Pons (tissue), 1 donor: ENCODE measurements around the gene PTPRM.
"Not testable (repeated sequence)": the region's sequence is repeated elsewhere in the genome, so short reads cannot be mapped to it uniquely, and the experiment has no call there.

Experiments used
- DNase-seq: peaks from one replicate; pipeline ENCODE4 v3.0.0-alpha.2; 2016; ENCODE audit warnings: low spot score

Gene PTPRM

GRCh38 chr18:8050616-8051329, 483.7 kb downstream of the PTPRM start:
- DNase-seq: no peak

DNA sequence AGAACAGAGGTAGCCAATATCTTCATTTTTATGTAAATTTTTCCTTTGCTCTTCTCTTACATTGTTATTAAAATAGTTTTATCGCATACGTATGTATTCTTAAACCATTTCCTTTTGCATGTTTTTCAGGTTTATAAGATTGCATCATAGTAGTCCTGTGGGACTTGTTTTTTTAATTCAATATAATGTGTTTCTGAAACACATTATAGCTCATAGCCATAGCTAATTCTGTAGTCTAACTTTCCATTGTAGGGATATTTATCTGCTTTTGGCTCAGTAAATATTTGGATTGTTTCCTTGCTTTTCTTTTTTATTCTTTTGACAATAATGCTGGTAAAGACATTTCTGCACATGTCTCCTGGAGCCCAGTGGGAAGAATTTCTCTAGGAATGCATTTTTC, 484.3 kb downstream of the PTPRM start:
- no peak for DNase-seq

DNA sequence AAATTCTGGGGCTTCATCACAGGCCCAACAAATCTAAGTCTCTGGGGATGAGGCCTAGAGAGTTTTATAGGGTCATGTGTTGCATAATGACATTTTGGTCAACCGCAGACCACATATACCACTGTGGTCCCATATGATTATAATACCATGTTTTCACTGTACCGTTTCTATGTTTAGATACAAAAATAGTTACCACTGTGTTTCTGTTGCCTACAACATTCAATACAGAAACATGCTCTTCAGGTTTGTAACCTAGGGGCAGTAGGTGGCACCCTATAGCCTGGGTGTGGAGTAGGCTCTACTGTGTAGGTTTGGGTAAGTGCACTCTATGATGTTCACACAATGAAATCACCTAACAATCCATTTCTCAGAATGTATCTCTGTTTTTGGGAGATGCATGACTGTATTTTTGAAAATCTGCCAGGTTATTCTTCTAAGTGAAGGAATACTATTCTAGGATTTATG, 485.2 kb downstream of the PTPRM start:
- DNase-seq: no peak

GRCh38 chr18:8056723-8057122, 489.6 kb downstream of the PTPRM start:
- no peak for DNase-seq

DNA sequence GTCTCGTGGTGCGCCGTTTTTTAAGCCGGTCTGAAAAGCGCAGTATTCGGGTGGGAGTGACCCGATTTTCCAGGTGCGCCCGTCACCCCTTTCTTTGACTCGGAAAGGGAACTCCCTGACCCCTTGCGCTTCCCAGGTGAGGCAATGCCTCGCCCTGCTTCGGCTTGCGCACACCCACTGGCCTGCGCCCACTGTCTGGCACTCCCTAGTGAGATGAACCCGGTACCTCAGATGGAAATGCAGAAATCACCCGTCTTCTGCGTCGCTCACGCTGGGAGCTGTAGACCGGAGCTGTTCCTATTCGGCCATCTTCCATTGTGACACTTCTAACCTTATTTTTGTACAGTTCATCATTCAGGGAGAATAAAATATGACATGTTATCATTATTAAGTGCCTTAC, 496.0 kb downstream of the PTPRM start:
- DNase-seq: not testable (repeated sequence)

- DNase-seq: no peak
Observed at GRCh38 chr18:8063733-8064132, 496.6 kb downstream of the PTPRM start.

- no peak for DNase-seq
Observed at GRCh38 chr18:8065284-8065683, 498.2 kb downstream of the PTPRM start.

GRCh38 chr18:8065773-8066172, 498.7 kb downstream of the PTPRM start:
- no peak for DNase-seq

DNA sequence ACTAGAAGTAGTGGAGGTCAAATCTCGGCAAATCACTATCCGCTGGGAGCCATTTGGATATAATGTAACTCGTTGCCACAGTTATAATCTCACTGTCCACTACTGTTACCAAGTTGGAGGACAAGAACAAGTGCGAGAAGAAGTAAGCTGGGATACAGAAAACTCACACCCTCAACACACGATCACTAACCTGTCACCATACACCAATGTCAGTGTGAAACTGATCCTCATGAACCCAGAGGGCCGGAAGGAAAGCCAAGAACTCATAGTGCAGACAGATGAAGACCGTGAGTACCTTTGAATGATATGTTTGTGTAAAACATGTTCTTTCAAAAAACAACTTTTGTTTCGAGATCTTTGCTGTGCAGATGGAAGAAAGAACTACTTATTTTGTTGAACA, 502.6 kb downstream of the PTPRM start:
- no peak for DNase-seq

DNA sequence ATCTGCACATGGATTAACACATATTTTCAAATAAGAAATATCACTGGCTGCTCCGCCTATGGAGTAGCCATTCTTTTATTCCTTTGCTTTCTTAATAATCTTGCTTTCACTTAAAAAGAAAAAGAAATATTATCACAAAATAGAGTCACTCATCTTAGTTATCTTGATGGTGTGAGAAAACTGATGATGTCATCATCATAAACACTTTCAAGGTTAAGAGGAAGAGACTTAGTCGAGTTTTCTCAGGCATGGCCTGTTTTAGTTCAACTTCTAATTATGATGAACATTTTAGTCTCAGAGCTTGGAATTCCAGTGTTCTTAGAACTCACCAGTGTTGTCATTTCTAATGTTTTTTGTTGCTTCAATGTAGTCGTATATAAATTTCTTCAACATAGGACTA, 506.1 kb downstream of the PTPRM start:
- no peak for DNase-seq

- no peak for DNase-seq
Observed at GRCh38 chr18:8080092-8080491, 513.0 kb downstream of the PTPRM start.

- DNase-seq: no peak
Observed at GRCh38 chr18:8081267-8081666, 514.2 kb downstream of the PTPRM start.

DNA sequence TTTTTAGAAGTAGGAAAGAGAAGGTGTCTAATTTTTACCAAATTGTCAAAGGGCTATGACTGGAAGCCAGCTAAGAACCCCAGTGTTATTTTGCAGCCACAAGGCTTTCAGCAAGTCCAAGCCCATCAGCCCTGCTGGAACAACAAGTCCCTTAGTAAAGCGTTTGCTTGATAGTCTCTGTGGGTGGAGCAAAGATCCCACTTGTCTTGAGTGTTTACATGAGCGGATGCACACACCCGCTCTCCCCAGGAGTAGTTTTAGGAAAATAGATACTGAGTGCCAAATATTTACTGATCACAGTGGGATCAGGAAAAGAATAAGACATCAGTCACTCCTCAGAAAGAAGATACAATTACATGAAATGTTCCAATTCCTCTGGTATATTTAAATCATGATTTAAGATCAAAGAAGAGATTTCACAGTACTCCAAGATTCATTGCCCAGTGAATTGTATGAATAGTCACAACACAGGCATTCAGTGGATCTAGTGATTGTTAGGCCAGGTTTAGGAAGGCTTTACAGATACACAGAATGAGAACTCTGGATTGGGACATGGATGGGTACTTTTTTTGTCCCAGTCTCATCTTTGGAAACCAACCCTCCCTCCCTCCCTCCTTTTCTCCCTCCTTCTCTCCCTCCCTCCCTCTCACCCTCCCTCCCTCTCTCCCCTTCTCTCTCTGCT, 514.9 kb downstream of the PTPRM start:
- peak; percentile 4 for DNase-seq

- peak; percentile 42 for DNase-seq
Observed at GRCh38 chr18:8084160-8084559, 517.0 kb downstream of the PTPRM start.

- DNase-seq: no peak
Observed at GRCh38 chr18:8088626-8089025, 521.5 kb downstream of the PTPRM start.

DNA sequence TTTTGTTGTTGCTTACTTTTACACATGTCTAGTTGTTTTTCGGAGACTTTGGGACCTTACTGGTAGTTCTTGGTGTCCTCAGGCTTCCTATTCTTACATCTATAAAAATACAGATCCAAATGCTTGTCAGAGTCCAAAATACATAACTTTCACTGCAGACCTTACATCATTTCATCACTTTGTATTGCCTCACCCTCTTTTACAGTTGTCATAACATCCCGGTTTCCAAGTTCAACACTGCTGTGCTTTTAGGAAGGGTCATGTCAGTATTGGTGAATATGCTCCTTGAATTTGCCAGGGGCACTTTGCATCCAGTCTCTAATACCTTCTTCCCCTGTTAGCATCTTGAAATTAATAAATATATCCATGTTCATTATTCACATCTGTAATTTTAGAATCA, 523.9 kb downstream of the PTPRM start:
- DNase-seq: no peak

DNA sequence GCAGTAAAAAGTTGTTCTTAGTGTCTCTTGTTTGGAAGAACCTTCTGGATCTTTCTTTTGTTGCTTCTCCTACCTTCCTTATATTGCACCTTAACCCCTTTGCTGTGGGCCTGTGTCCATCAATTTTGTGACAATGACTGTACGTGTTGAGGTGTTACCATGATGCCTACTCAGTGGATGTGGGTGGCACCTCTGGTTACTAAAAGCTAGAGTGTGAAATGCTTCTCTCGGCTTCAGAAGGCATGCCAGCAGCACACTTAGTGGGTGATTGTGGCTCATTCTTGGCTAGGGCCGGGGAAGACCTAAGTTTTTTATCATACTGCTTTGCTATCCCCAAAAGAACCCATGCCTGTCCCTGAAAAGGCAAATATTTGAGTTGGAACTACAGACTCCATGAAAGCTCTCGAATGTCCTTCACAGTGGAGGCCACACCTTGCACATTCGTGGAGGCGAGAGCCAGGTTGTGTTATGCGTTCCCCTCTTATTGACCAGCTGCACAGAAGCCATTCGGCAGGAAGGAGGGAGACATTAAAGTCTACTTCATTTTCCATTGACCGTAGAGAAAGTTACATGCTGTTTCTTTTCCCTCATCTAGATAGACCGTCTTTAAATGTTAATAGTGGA, 528.9 kb downstream of the PTPRM start:
- no peak for DNase-seq

- no peak for DNase-seq
Observed at GRCh38 chr18:8097399-8097798, 530.3 kb downstream of the PTPRM start.

GRCh38 chr18:8097927-8098326, 530.8 kb downstream of the PTPRM start:
- DNase-seq: no peak

- no peak for DNase-seq
Observed at GRCh38 chr18:8106603-8107002, 539.5 kb downstream of the PTPRM start.

DNA sequence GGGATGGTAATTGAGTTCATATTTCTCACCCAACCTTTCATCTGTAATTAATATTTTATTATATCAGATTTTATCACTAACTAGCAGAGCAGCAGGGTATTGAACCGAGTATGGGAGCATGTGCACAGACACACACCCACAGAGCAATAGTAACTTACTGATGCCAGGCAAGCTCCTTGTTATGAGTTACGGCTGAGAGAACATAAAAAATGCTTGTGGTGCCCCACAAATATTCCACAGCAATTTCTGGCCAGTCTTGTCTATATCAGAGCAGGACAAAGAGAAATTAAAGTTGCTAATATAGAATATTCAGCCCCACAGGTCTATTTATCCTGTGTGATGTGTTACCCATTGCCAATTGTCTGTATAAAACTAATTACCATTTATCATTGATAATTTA, 540.3 kb downstream of the PTPRM start:
- no peak for DNase-seq

GRCh38 chr18:8114480-8114879, 547.4 kb downstream of the PTPRM start:
- no peak for DNase-seq

- no peak for DNase-seq
Observed at GRCh38 chr18:8116341-8117005, 549.4 kb downstream of the PTPRM start.
